Naive thymus-derived CD4-positive, alpha-beta T cell (primary cell): ENCODE data around the gene ETFBKMT. TPM values are rescaled to one million over a fixed set of nuclear protein-coding genes. Genes with fewer than 3 reads are reported as not detected.
"Not testable (repeated sequence)": the region's sequence is repeated elsewhere in the genome, so short reads cannot be mapped to it uniquely, and the experiment has no call there.

Experiments
- ATAC-seq: fragments of 150-1000 bp; cut with Tn5 transposase; 2 replicates; pipeline ENCODE4 v1.10.0; 2021; ENCODE audit warnings: mild to moderate bottlenecking, moderate library complexity
- CTCF ChIA-PET: fragments of 350-600 bp; sonication (Branson Sonifier 250); formaldehyde crosslinking; loops from one replicate; lab custom pipeline; 2021; ENCODE audit warnings: antibody characterized with exemption; lab: Charles Lee
- POLR2A ChIA-PET: fragments of 350-600 bp; sonication (Branson Sonifier 250); formaldehyde crosslinking; loops from one replicate; lab custom pipeline; 2021; ENCODE audit warnings: antibody characterized with exemption, inconsistent platforms; lab: Charles Lee
- DNase-seq, 9 donors: peaks; one replicate each; pipeline versions ENCODE4 v3.0.0 to v3.0.0-alpha.2; 2020 to 2022; ENCODE audit warnings: mixed read lengths in 1 of 9
- H3K27ac ChIP-seq: one replicate; pipeline ENCODE4 v1.7.0; 2013; ENCODE audit warnings: mild to moderate bottlenecking, low read depth, low read length, moderate library complexity
- H3K27me3 ChIP-seq, 2 donors: one replicate each; pipeline ENCODE4 v1.7.0; 2013; ENCODE audit warnings: low read length in 2 of 2, mild to moderate bottlenecking in 2 of 2, moderate library complexity in 2 of 2; ENCODE audit not compliant: control insufficient read depth in 2 of 2, insufficient read depth in 2 of 2
- H3K36me3 ChIP-seq, 3 experiments: 1 replicate in 2 of 3; 2 replicates in 1 of 3; pipeline ENCODE4 v1.7.0; 2013; ENCODE audit warnings: low read length in 3 of 3, mild to moderate bottlenecking in 3 of 3, moderate library complexity in 1 of 3; ENCODE audit not compliant: insufficient read depth in 3 of 3, control insufficient read depth in 2 of 3
- H3K4me1 ChIP-seq, 2 donors: one replicate each; pipeline ENCODE4 v1.7.0; 2013; ENCODE audit warnings: low read length in 2 of 2, mild to moderate bottlenecking in 2 of 2, moderate library complexity in 1 of 2; ENCODE audit not compliant: control insufficient read depth in 2 of 2, insufficient read depth in 2 of 2
- H3K4me3 ChIP-seq: 2 replicates; pipeline ENCODE4 v1.7.0; 2013; ENCODE audit warnings: mild to moderate bottlenecking, low read length
- H3K9me3 ChIP-seq, 3 experiments: 1 replicate in 2 of 3; 2 replicates in 1 of 3; pipeline ENCODE4 v1.7.0; 2013; ENCODE audit warnings: low read length in 3 of 3; ENCODE audit not compliant: control insufficient read depth in 2 of 3
- H3K27ac Mint-ChIP-seq, 9 donors: one replicate each; pipeline ENCODE4 v1.8.0; 2020 to 2022; ENCODE audit warnings: mixed read lengths in 9 of 9, mild to moderate bottlenecking in 8 of 9, moderate library complexity in 5 of 9, inconsistent platforms in 2 of 9
- H3K27me3 Mint-ChIP-seq, 5 donors: one replicate each; pipeline ENCODE4 v1.8.0; 2021 to 2022; ENCODE audit warnings: mixed read lengths in 5 of 5, mild to moderate bottlenecking in 1 of 5
- H3K36me3 Mint-ChIP-seq, 5 donors: one replicate each; pipeline ENCODE4 v1.8.0; 2020 to 2022; ENCODE audit warnings: mixed read lengths in 5 of 5, mild to moderate bottlenecking in 3 of 5, inconsistent platforms in 1 of 5
- H3K4me1 Mint-ChIP-seq, 7 donors: one replicate each; pipeline ENCODE4 v1.8.0; 2020 to 2022; ENCODE audit warnings: mixed read lengths in 7 of 7, mild to moderate bottlenecking in 3 of 7, inconsistent platforms in 1 of 7
- H3K4me3 Mint-ChIP-seq, 10 donors: one replicate each; pipeline ENCODE4 v1.8.0; 2020 to 2022; ENCODE audit warnings: mild to moderate bottlenecking in 10 of 10, mixed read lengths in 10 of 10, moderate library complexity in 6 of 10, inconsistent platforms in 2 of 10
- H3K9me3 Mint-ChIP-seq, 11 donors: one replicate each; pipeline ENCODE4 v1.8.0; 2020 to 2022; ENCODE audit warnings: mixed read lengths in 11 of 11, mild to moderate bottlenecking in 4 of 11, inconsistent platforms in 1 of 11, moderate library complexity in 1 of 11
- intact Hi-C, 2 donors: fragments of 100-400 bp; cut with micrococcal nuclease; formaldehyde crosslinking; loops; one replicate each; pipeline ENCODE4 v1.15.1; 2023
- polyA plus RNA-seq, 2 donors: library from polyadenylated mRNA; unstranded; fragments of 300-500 nt; fragmentation: Illumina TruSeq; gene quantifications; one replicate each; pipeline ENCODE4 v1.2.3, GENCODE V29; 2021
- total RNA-seq, 6 experiments: library from RNA in 5 of 6; stranded (reverse) in 5 of 6; gene quantifications; 1 replicate in 5 of 6; 2 replicates in 1 of 6; pipeline ENCODE4 v1.2.3 and lab custom pipeline; 2021 to 2026

The ETFBKMT gene
- total and polyA plus RNA-seq, 7 experiments from 2014 or later: 0.41 to 2.0 (median 1.3) TPM

DNA sequence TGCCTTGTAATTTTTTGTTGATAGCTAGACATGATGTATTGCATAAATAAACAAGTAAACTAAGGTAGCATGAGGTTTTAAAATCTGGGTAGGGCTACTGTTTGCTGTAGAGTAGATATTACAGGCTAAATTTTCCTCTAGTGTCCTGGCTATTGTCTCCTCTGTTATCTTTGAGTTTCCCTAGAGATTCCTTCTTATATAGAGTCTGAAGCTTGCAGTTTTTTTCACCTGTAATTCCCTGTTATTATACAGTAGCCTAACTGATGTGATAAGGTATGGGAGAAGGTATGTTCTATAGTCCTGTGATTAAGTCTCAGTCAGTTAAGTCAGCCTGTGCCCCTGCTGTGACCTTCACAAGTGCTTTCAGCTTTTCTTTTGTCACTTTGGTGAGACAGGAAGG, 9.5 kb downstream of the ETFBKMT start:
- ATAC-seq: no peak
- Histone ChIP-seq H3K27ac (no peak overlapping the region), H3K36me3 (no peaks in the 10 kb centered on the region), H3K27me3 (no peaks in the 10 kb centered on the region), H3K4me3 (no peak overlapping the region), H3K4me1 (no peaks in the 10 kb centered on the region), H3K9me3 (peaks cover 0 to 9% (median 9%) of the 10 kb centered on the region in 3 experiments)
- no peaks in the 10 kb centered on the region for H3K27me3 Mint-ChIP-seq
- H3K9me3 Mint-ChIP-seq: peaks cover 0 to 31% (median 9%) of the 10 kb centered on the region in 11 donors
- ChIA-PET CTCF (interaction anchor here (0.7 to 0.9 kb wide), 2 partner anchors 298 to 1873 kb away, joined by 3 to 4 read pairs; no protein-coding TSS in a partner anchor), POLR2A (interaction anchor here (1.2 kb wide), 1 partner anchor 290 kb away, joined by 3 read pairs; the partner anchor contains the start of gene RESF1)
- no peak overlapping the region for H3K27ac Mint-ChIP-seq
- no peak overlapping the region for H3K4me3 Mint-ChIP-seq
- no peak for DNase-seq
- intact Hi-C loops: no loop called here
- peaks cover 0 to 6% (median under 1%) of the 10 kb centered on the region in 7 donors for H3K4me1 Mint-ChIP-seq
- peaks cover 0 to 59% (median 46%) of the 10 kb centered on the region in 5 donors for H3K36me3 Mint-ChIP-seq

DNA sequence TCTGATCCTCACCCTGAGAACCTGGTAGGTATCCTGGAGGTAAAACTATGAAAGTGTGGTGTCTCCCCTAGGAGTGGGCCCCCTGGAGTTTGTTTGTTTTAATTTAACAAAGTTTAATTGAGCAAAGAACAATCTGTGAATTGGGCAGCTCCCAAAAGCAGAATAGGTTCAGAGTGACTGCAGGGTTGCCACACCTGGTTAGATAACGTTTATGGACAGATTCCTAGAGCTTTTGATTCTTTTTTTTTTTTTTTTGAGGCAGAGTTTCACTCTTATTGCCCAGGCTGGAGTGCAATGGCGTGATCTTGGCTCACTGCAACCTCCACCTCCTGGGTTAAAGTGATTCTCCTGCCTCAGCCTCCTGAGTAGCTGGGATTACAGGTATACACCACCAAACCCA, 10.1 kb downstream of the ETFBKMT start:
- H3K27me3 ChIP-seq, H3K9me3 ChIP-seq, H3K27ac Mint-ChIP-seq, H3K4me3 Mint-ChIP-seq, H3K4me1 Mint-ChIP-seq, H3K4me3 ChIP-seq, DNase-seq, H3K4me1 ChIP-seq, H3K36me3 ChIP-seq, H3K27me3 Mint-ChIP-seq, H3K27ac ChIP-seq, intact Hi-C loops, ATAC-seq: not testable (repeated sequence)
- POLR2A ChIA-PET: interaction anchor here (1.2 kb wide), 1 partner anchor 289 kb away, joined by 3 read pairs; the partner anchor contains the start of gene RESF1
- CTCF ChIA-PET: interaction anchor here (0.9 kb wide), 1 partner anchor 297 kb away, joined by 3 read pairs; no protein-coding TSS in a partner anchor
- H3K36me3 Mint-ChIP-seq: peaks cover 3 to 62% (median 49%) of the 10 kb centered on the region in 5 donors
- H3K9me3 Mint-ChIP-seq: peaks cover 0 to 31% (median 9%) of the 10 kb centered on the region in 11 donors

DNA sequence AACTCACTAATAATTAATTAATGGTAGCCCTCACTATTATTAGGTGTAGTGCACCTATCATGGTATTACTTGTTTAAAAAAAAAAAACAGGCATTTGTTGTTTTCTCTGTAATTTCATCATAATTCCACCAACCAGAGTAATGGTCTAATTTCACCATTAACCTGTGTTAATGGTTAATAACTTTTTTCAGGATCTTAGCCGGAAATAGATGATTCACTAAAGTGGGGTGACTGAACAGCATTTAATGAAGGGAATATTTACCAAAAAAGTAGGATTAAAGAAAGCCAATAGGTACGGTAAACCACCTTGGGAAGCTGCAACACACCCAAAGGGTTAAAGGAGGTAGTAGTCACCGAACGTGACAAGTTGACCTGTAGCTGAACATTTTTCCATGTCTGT, 13.0 kb downstream of the ETFBKMT start:
- no peak for ATAC-seq
- H3K4me3 ChIP-seq: no peak overlapping the region
- Mint-ChIP-seq H3K36me3 (peaks cover 3 to 67% (median 58%) of the 10 kb centered on the region in 5 donors), H3K27ac (no peak overlapping the region), H3K4me1 (peaks cover 0 to 9% (median 0%) of the 10 kb centered on the region in 7 donors), H3K9me3 (peaks cover 0 to 24% (median 5%) of the 10 kb centered on the region in 11 donors), H3K4me3 (no peak overlapping the region), H3K27me3 (no peaks in the 10 kb centered on the region)
- H3K27me3 ChIP-seq: no peaks in the 10 kb centered on the region
- CTCF ChIA-PET: no interaction called here
- intact Hi-C loops: no loop called here
- DNase-seq: no peak
- POLR2A ChIA-PET: interaction anchor here (1.1 kb wide), 1 partner anchor 13 kb away, joined by 4 read pairs; the partner anchor contains the start of gene ETFBKMT
- H3K27ac ChIP-seq: no peak overlapping the region
- H3K36me3 ChIP-seq: peaks cover 0 to 3% (median 0%) of the 10 kb centered on the region in 3 experiments
- peaks cover 0 to 9% (median 9%) of the 10 kb centered on the region in 3 experiments for H3K9me3 ChIP-seq
- no peaks in the 10 kb centered on the region for H3K4me1 ChIP-seq

DNA sequence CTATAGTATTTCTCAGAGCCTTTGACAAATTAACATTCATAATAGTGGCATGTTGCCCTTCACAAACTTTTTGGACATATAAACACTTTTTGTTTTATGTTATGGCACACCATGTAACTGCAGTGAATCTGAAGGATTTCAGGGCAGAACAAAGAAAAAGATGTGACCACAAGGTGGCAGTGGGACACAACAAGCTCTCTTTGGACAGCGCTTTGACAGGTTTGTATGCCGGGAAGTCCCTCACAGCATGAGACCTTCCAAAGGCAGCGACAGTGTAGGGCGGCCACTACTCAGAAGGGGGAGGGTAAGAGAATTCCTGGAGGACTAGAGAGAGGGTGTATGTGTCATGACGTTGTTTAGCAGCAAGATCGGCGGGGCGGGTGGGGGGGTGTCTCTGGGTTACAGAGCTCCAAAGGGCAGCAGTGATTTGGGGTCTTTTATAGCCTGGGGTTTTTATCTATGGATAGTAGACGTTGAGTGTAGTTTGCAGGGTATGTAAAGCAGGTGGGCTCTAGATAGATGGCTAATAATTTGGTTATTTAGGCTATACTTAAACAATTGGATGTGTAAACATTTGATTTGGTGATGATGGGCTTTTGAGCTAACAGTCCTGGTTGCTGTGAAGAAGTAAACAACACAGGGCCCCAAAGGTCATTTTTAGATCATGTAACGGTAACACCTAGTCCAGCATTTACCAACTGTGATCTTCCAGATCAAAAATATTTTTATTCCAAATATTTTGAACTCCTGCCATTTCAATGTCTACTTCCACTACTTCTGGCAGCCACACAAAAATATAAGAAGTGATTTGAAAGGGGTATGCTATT, 22.9 kb downstream of the ETFBKMT start:
- ChIA-PET CTCF (interaction anchor here (0.5 to 3.0 kb wide), 9 partner anchors 30 to 630 kb away, joined by 3 to 13 read pairs (median 4); no protein-coding TSS in a partner anchor), POLR2A (interaction anchor here (0.9 to 1.4 kb wide), 4 partner anchors 11 to 278 kb away, joined by 3 to 4 read pairs (median 4); partner anchors contain the start of gene AMN1)
- Mint-ChIP-seq H3K36me3 (peaks cover 5 to 53% (median 48%) of the 10 kb centered on the region in 5 donors), H3K9me3 (peaks cover 0 to 52% (median 22%) of the 10 kb centered on the region in 11 donors), H3K27me3 (no peaks in the 10 kb centered on the region), H3K4me3 (peak overlapping the region in 9 of 10 donors; percentile 2 to 74 (median 23)), H3K4me1 (peaks cover 5 to 17% (median 11%) of the 10 kb centered on the region in 7 donors), H3K27ac (peak overlapping the region; percentile 9 to 97 (median 74))
- Histone ChIP-seq H3K36me3 (peaks cover 4 to 17% (median 5%) of the 10 kb centered on the region in 3 experiments), H3K4me1 (peaks cover 0 to 5% of the 10 kb centered on the region in 2 donors), H3K4me3 (no peak overlapping the region), H3K27me3 (no peaks in the 10 kb centered on the region), H3K27ac (no peak overlapping the region), H3K9me3 (peaks cover 0 to 21% (median 7%) of the 10 kb centered on the region in 3 experiments)
- DNase-seq (peak; percentile 30 to 72 (median 66)), ATAC-seq (peak; percentile 96)
- intact Hi-C loops: loop anchor here (1.0 to 2.0 kb wide), 9 partner anchors 29 to 630 kb away; partner anchors contain the start of genes RESF1 (in 2 of the 2) and AMN1 (in 1 of the 2)

DNA sequence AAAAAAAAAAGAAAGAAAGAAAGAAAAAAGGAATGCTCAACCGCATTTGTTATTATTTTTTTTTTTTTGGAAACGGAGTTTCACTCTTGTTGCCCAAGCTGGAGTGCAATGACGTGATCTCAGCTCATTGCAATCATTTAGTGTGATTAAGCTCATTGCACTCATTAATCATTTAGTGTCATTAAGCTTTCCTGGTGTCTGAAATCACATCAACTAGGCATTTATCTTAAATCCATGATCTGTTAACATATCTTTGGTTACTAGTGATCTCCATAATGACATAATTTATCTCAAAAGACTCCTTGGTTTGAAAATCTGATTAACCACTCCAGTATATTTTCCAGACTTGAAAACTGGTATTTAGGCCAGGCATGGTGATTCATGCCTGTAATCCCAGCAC, 26.3 kb downstream of the ETFBKMT start:
- peaks cover 4 to 30% (median 5%) of the 10 kb centered on the region in 3 experiments for H3K36me3 ChIP-seq

DNA sequence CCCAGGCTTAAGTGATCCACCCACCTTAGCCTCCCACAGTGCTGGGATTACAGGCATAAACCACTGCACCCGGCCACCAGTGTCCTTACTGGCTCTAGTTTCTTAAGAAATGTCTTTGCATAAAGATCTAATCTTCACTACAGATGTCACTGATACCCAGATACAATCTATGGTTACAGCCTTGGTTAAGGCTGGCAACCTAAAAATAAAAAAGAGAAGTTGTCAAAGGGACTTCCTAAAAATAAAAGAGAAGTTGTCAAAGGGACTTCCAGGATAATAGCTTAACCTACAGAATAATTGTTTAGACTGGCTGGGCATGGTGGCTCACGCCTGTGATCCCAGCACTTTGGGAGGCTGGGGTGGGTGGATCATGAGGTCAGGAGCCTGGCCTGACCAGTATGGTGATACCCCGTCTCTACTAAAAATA, 27.6 kb downstream of the ETFBKMT start:
- DNase-seq (no peak), ATAC-seq (peak; percentile 78)
- intact Hi-C loops: no loop called here
- H3K4me3 Mint-ChIP-seq: no peak overlapping the region
- H3K27me3 ChIP-seq: no peaks in the 10 kb centered on the region
- peak overlapping the region in 2 of 9 donors; percentile 28 to 41 for H3K27ac Mint-ChIP-seq
- ChIA-PET CTCF (no interaction called here), POLR2A (interaction anchor here (0.6 to 0.8 kb wide), 2 partner anchors 30 to 40 kb away, joined by 3 to 4 read pairs; no protein-coding TSS in a partner anchor)
- peaks cover 0 to 71% (median 22%) of the 10 kb centered on the region in 11 donors for H3K9me3 Mint-ChIP-seq
- peaks cover 0 to 8% (median 7%) of the 10 kb centered on the region in 7 donors for H3K4me1 Mint-ChIP-seq
- no peak overlapping the region for H3K27ac ChIP-seq
- peaks cover 0 to 5% of the 10 kb centered on the region in 2 donors for H3K4me1 ChIP-seq
- H3K27me3 Mint-ChIP-seq: no peaks in the 10 kb centered on the region
- H3K9me3 ChIP-seq: peaks cover 0 to 21% (median 7%) of the 10 kb centered on the region in 3 experiments
- peaks cover 4 to 30% (median 5%) of the 10 kb centered on the region in 3 experiments for H3K36me3 ChIP-seq
- H3K4me3 ChIP-seq: no peak overlapping the region
- peaks cover 3 to 79% (median 68%) of the 10 kb centered on the region in 5 donors for H3K36me3 Mint-ChIP-seq

More for the DNA sequence above, 26.3 kb downstream of the ETFBKMT start:
- H3K4me3 ChIP-seq: no peak overlapping the region
- ChIA-PET POLR2A (interaction anchor here (0.9 kb wide), 2 partner anchors 14 to 32 kb away, joined by 3 read pairs; no protein-coding TSS in a partner anchor), CTCF (interaction anchor here (0.7 kb wide), 1 partner anchor 339 kb away, joined by 5 read pairs; no protein-coding TSS in a partner anchor)
- Mint-ChIP-seq H3K9me3 (peaks cover 0 to 69% (median 23%) of the 10 kb centered on the region in 11 donors), H3K36me3 (peaks cover 5 to 74% (median 67%) of the 10 kb centered on the region in 5 donors), H3K4me3 (no peak overlapping the region), H3K4me1 (peaks cover 0 to 11% (median 11%) of the 10 kb centered on the region in 7 donors), H3K27me3 (no peaks in the 10 kb centered on the region), H3K27ac (no peak overlapping the region)
- intact Hi-C loops: loop anchor here in 1 of 2 donors (2.0 kb wide), 1 partner anchor 619 kb away; no protein-coding TSS in a partner anchor
- H3K9me3 ChIP-seq: peaks cover 0 to 21% (median 7%) of the 10 kb centered on the region in 3 experiments
- H3K27me3 ChIP-seq: no peaks in the 10 kb centered on the region
- H3K4me1 ChIP-seq: peaks cover 0 to 5% of the 10 kb centered on the region in 2 donors
- DNase-seq (no peak), ATAC-seq (no peak)
- no peak overlapping the region for H3K27ac ChIP-seq
